VCaP (cell line): ENCODE results near the gene SLC24A2.

Source experiments
- H3K27ac ChIP-seq: fragments of 450-650 bp; 2 replicates; pipeline ENCODE4 v1.5.1; 2017
- CTCF ChIP-seq: fragments of 450-650 bp; conservative IDR thresholded peaks from 2 replicates; pipeline ENCODE4 v1.5.1; 2017; ENCODE audit warnings: mild to moderate bottlenecking, moderate library complexity

Gene SLC24A2

GRCh38 chr9:19807182-19807892 lies 18.5 kb upstream of the SLC24A2 start:
- no peak for TF ChIP-seq CTCF

GRCh38 chr9:19804431-19804830 lies 15.6 kb upstream of the SLC24A2 start:
- H3K27ac ChIP-seq: no peak overlapping the region

More at GRCh38 chr9:19807182-19807892, 18.5 kb upstream of the SLC24A2 start:
- H3K27ac ChIP-seq: no peak overlapping the region

GRCh38 chr9:19800884-19801283 lies 12.0 kb upstream of the SLC24A2 start:
- no peak overlapping the region for H3K27ac ChIP-seq

More at GRCh38 chr9:19804431-19804830, 15.6 kb upstream of the SLC24A2 start:
- no peak for TF ChIP-seq CTCF

GRCh38 chr9:19799784-19800183 lies 10.9 kb upstream of the SLC24A2 start:
- H3K27ac ChIP-seq: no peak overlapping the region; the same call in 1 of the 2 replicates
- TF ChIP-seq CTCF: no peak

More at GRCh38 chr9:19800884-19801283, 12.0 kb upstream of the SLC24A2 start:
- no peak for TF ChIP-seq CTCF

GRCh38 chr9:19788152-19788551 lies 685 bp downstream of the SLC24A2 start:
- H3K27ac ChIP-seq: peak overlapping the region; percentile 73

GRCh38 chr9:19787672-19788071 lies 1.2 kb downstream of the SLC24A2 start:
- TF ChIP-seq CTCF: no peak
- H3K27ac ChIP-seq: peak overlapping the region; percentile 73

More at GRCh38 chr9:19788152-19788551, 685 bp downstream of the SLC24A2 start:
- TF ChIP-seq CTCF: no peak; the same call in none of the 2 replicates

GRCh38 chr9:19785230-19785629 lies 3.6 kb downstream of the SLC24A2 start:
- TF ChIP-seq CTCF: no peak
- H3K27ac ChIP-seq: no peak overlapping the region
